ENCODE measurements around the gene SLC39A13.

The SLC39A13 gene

GRCh38 chr11:47393163-47394049 lies 15.0 kb upstream of the SLC39A13 start:
- Histone ChIP-seq H3K9ac (ENCODE audit: low read length in 2 of 2) (no peak overlapping the region), H3K9me3 (ENCODE audit: control insufficient read depth in 2 of 2, low read length in 2 of 2) (no peaks in the 10 kb centered on the region), H3K36me3 (ENCODE audit: control insufficient read depth in 2 of 2, insufficient read depth in 2 of 2, low read length in 2 of 2) (no peaks in the 10 kb centered on the region), H3K27me3 (ENCODE audit: control insufficient read depth in 1 of 2, insufficient read depth in 2 of 2, low read length in 2 of 2) (no peaks in the 10 kb centered on the region), H3K4me1 (ENCODE audit: control insufficient read depth, insufficient read depth, low read length) (peaks cover 7% of the 10 kb centered on the region), H3K4me3 (ENCODE audit: low read length in 2 of 2) (no peak overlapping the region), H3K27ac (ENCODE audit: low read length) (peak overlapping the region; percentile 24)

- H3K4me3 ChIP-seq (ENCODE audit: low read length in 2 of 2) = no peak overlapping the region
- H3K9ac ChIP-seq (ENCODE audit: low read length in 2 of 2) = peak overlapping the region in 1 of 2 donors; percentile 42
- peak overlapping the region; percentile 18 for H3K27ac ChIP-seq (ENCODE audit: low read length)
- H3K9me3 ChIP-seq (ENCODE audit: control insufficient read depth in 2 of 2, low read length in 2 of 2) = no peaks in the 10 kb centered on the region
- peaks cover 5% of the 10 kb centered on the region for H3K4me1 ChIP-seq (ENCODE audit: control insufficient read depth, insufficient read depth, low read length)
- H3K27me3 ChIP-seq (ENCODE audit: control insufficient read depth in 1 of 2, insufficient read depth in 2 of 2, low read length in 2 of 2) = no peaks in the 10 kb centered on the region
- H3K36me3 ChIP-seq (ENCODE audit: control insufficient read depth in 2 of 2, insufficient read depth in 2 of 2, low read length in 2 of 2) = no peaks in the 10 kb centered on the region
Observed at GRCh38 chr11:47394050-47394321, 14.4 kb upstream of the SLC39A13 start.

GRCh38 chr11:47394322-47395222 lies 13.8 kb upstream of the SLC39A13 start:
- H3K27ac ChIP-seq (ENCODE audit: low read length) = peak overlapping the region; percentile 53
- peak overlapping the region in 1 of 2 donors; percentile 22 for H3K4me3 ChIP-seq (ENCODE audit: low read length in 2 of 2)
- H3K27me3 ChIP-seq (ENCODE audit: control insufficient read depth in 1 of 2, insufficient read depth in 2 of 2, low read length in 2 of 2) = no peaks in the 10 kb centered on the region
- H3K36me3 ChIP-seq (ENCODE audit: control insufficient read depth in 2 of 2, insufficient read depth in 2 of 2, low read length in 2 of 2) = no peaks in the 10 kb centered on the region
- H3K9me3 ChIP-seq (ENCODE audit: control insufficient read depth in 2 of 2, low read length in 2 of 2) = no peaks in the 10 kb centered on the region
- peaks cover 5% of the 10 kb centered on the region for H3K4me1 ChIP-seq (ENCODE audit: control insufficient read depth, insufficient read depth, low read length)
- peak overlapping the region; percentile 13 to 42 for H3K9ac ChIP-seq (ENCODE audit: low read length in 2 of 2)

GRCh38 chr11:47395223-47396048 lies 13.0 kb upstream of the SLC39A13 start:
- Histone ChIP-seq H3K9ac (ENCODE audit: low read length in 2 of 2) (peak overlapping the region in 1 of 2 donors; percentile 13), H3K27me3 (ENCODE audit: control insufficient read depth in 1 of 2, insufficient read depth in 2 of 2, low read length in 2 of 2) (no peaks in the 10 kb centered on the region), H3K36me3 (ENCODE audit: control insufficient read depth in 2 of 2, insufficient read depth in 2 of 2, low read length in 2 of 2) (no peaks in the 10 kb centered on the region), H3K27ac (ENCODE audit: low read length) (peak overlapping the region; percentile 53), H3K4me3 (ENCODE audit: low read length in 2 of 2) (no peak overlapping the region), H3K9me3 (ENCODE audit: control insufficient read depth in 2 of 2, low read length in 2 of 2) (no peaks in the 10 kb centered on the region), H3K4me1 (ENCODE audit: control insufficient read depth, insufficient read depth, low read length) (peaks cover 11% of the 10 kb centered on the region)

- Histone ChIP-seq H3K27ac (ENCODE audit: low read length) (no peak overlapping the region), H3K4me1 (ENCODE audit: control insufficient read depth, insufficient read depth, low read length) (peaks cover 16% of the 10 kb centered on the region), H3K9ac (ENCODE audit: low read length in 2 of 2) (no peak overlapping the region)
Observed at GRCh38 chr11:47396049-47396320, 12.4 kb upstream of the SLC39A13 start.

GRCh38 chr11:47398011-47398410 lies 10.4 kb upstream of the SLC39A13 start:
- H3K27me3 ChIP-seq (ENCODE audit: control insufficient read depth in 1 of 2, insufficient read depth in 2 of 2, low read length in 2 of 2) = no peaks in the 10 kb centered on the region
- H3K9ac ChIP-seq (ENCODE audit: low read length in 2 of 2) = no peak overlapping the region
- H3K9me3 ChIP-seq (ENCODE audit: control insufficient read depth in 2 of 2, low read length in 2 of 2) = no peaks in the 10 kb centered on the region
- H3K27ac ChIP-seq (ENCODE audit: low read length) = no peak overlapping the region
- peaks cover 17% of the 10 kb centered on the region for H3K4me1 ChIP-seq (ENCODE audit: control insufficient read depth, insufficient read depth, low read length)
- H3K36me3 ChIP-seq (ENCODE audit: control insufficient read depth in 2 of 2, insufficient read depth in 2 of 2, low read length in 2 of 2) = no peaks in the 10 kb centered on the region
- H3K4me3 ChIP-seq (ENCODE audit: low read length in 2 of 2) = no peak overlapping the region

More at GRCh38 chr11:47396049-47396320, 12.4 kb upstream of the SLC39A13 start:
- Histone ChIP-seq H3K36me3 (ENCODE audit: control insufficient read depth in 2 of 2, insufficient read depth in 2 of 2, low read length in 2 of 2) (no peaks in the 10 kb centered on the region), H3K4me3 (ENCODE audit: low read length in 2 of 2) (no peak overlapping the region), H3K9me3 (ENCODE audit: control insufficient read depth in 2 of 2, low read length in 2 of 2) (no peaks in the 10 kb centered on the region), H3K27me3 (ENCODE audit: control insufficient read depth in 1 of 2, insufficient read depth in 2 of 2, low read length in 2 of 2) (no peaks in the 10 kb centered on the region)

- Histone ChIP-seq H3K9ac (ENCODE audit: low read length in 2 of 2) (no peak overlapping the region), H3K27ac (ENCODE audit: low read length) (no peak overlapping the region), H3K9me3 (ENCODE audit: control insufficient read depth in 2 of 2, low read length in 2 of 2) (no peaks in the 10 kb centered on the region), H3K27me3 (ENCODE audit: control insufficient read depth in 1 of 2, insufficient read depth in 2 of 2, low read length in 2 of 2) (no peaks in the 10 kb centered on the region), H3K36me3 (ENCODE audit: control insufficient read depth in 2 of 2, insufficient read depth in 2 of 2, low read length in 2 of 2) (no peaks in the 10 kb centered on the region), H3K4me1 (ENCODE audit: control insufficient read depth, insufficient read depth, low read length) (peaks cover 17% of the 10 kb centered on the region), H3K4me3 (ENCODE audit: low read length in 2 of 2) (no peak overlapping the region)
Observed at GRCh38 chr11:47398551-47398950, 9.8 kb upstream of the SLC39A13 start.

GRCh38 chr11:47399860-47400767 lies 8.3 kb upstream of the SLC39A13 start:
- Histone ChIP-seq H3K9me3 (ENCODE audit: control insufficient read depth in 2 of 2, low read length in 2 of 2) (no peaks in the 10 kb centered on the region), H3K4me3 (ENCODE audit: low read length in 2 of 2) (peak overlapping the region; percentile 50 to 75), H3K27ac (ENCODE audit: low read length) (peak overlapping the region; percentile 76), H3K36me3 (ENCODE audit: control insufficient read depth in 2 of 2, insufficient read depth in 2 of 2, low read length in 2 of 2) (no peaks in the 10 kb centered on the region), H3K4me1 (ENCODE audit: control insufficient read depth, insufficient read depth, low read length) (peaks cover 15% of the 10 kb centered on the region), H3K27me3 (ENCODE audit: control insufficient read depth in 1 of 2, insufficient read depth in 2 of 2, low read length in 2 of 2) (no peaks in the 10 kb centered on the region), H3K9ac (ENCODE audit: low read length in 2 of 2) (peak overlapping the region; percentile 64 to 84)

- H3K36me3 ChIP-seq (ENCODE audit: control insufficient read depth in 2 of 2, insufficient read depth in 2 of 2, low read length in 2 of 2) = no peaks in the 10 kb centered on the region
- peak overlapping the region in 1 of 2 donors; percentile 75 for H3K4me3 ChIP-seq (ENCODE audit: low read length in 2 of 2)
- H3K27ac ChIP-seq (ENCODE audit: low read length) = peak overlapping the region; percentile 76
- H3K27me3 ChIP-seq (ENCODE audit: control insufficient read depth in 1 of 2, insufficient read depth in 2 of 2, low read length in 2 of 2) = no peaks in the 10 kb centered on the region
- peak overlapping the region; percentile 50 to 84 for H3K9ac ChIP-seq (ENCODE audit: low read length in 2 of 2)
- no peaks in the 10 kb centered on the region for H3K9me3 ChIP-seq (ENCODE audit: control insufficient read depth in 2 of 2, low read length in 2 of 2)
- peaks cover 12% of the 10 kb centered on the region for H3K4me1 ChIP-seq (ENCODE audit: control insufficient read depth, insufficient read depth, low read length)
Observed at GRCh38 chr11:47400768-47401279, 7.6 kb upstream of the SLC39A13 start.
